B cell (primary cell): Measurements from ENCODE around the gene BTBD18. TPM values are rescaled to one million over a fixed set of nuclear protein-coding genes. Genes with fewer than 3 reads are reported as not detected.

Experiments
- ATAC-seq: fragments of 200-7000 bp; cut with Tn5 transposase; one replicate; pipeline ENCODE4 v1.10.0; 2021; ENCODE audit warnings: low read depth, mild to moderate bottlenecking, moderate number of reproducible peaks, moderate library complexity
- CTCF ChIA-PET: fragments of 350-600 bp; sonication (Branson Sonifier 250); formaldehyde crosslinking; loops from one replicate; lab custom pipeline; 2021; ENCODE audit warnings: antibody characterized with exemption, inconsistent platforms; lab: Charles Lee
- POLR2A ChIA-PET: fragments of 350-600 bp; sonication (Branson Sonifier 250); formaldehyde crosslinking; loops from one replicate; lab custom pipeline; 2021; ENCODE audit warnings: antibody characterized with exemption; lab: Charles Lee
- DNase-seq: peaks from one replicate; pipeline ENCODE4 v3.0.0; 2013
- H2AFZ ChIP-seq: 2 replicates; pipeline ENCODE4 v1.6.1; 2012; ENCODE audit warnings: mild to moderate bottlenecking, low read depth, low read length; ENCODE audit not compliant: insufficient read depth, poor library complexity, severe bottlenecking
- H3K27ac ChIP-seq, 2 donors: 1 replicate in 1 of 2; 2 replicates in 1 of 2; pipeline ENCODE4 v1.5.1; 2012 to 2013; ENCODE audit warnings: low read length in 2 of 2, mild to moderate bottlenecking in 2 of 2, moderate library complexity in 1 of 2
- H3K27me3 ChIP-seq, 4 experiments: fragments of 200-600 bp in 1 of 4; sonication (generic) in 1 of 4; replicated peaks in 1 of 4; 1 replicate in 2 of 4; 2 replicates in 2 of 4; pipeline versions ENCODE4 v1.6.1 to v1.7.0; 2013 to 2016; ENCODE audit warnings: low read length in 3 of 4, mild to moderate bottlenecking in 2 of 4, mixed read lengths in 1 of 4, moderate library complexity in 1 of 4; ENCODE audit not compliant: insufficient read depth in 4 of 4, control insufficient read depth in 3 of 4; ENCODE audit errors: control extremely low read depth in 1 of 4
- H3K36me3 ChIP-seq, 2 experiments: replicated peaks in 1 of 2; 1 replicate in 1 of 2; 2 replicates in 1 of 2; pipeline versions ENCODE4 v1.6.1 to v1.7.1; 2013; ENCODE audit warnings: low read length in 1 of 2; ENCODE audit not compliant: insufficient read depth in 2 of 2, control insufficient read depth in 1 of 2; ENCODE audit errors: control extremely low read depth in 1 of 2, extremely low read depth in 1 of 2
- H3K4me1 ChIP-seq, 2 donors: fragments of 200-600 bp in 1 of 2; sonication (generic) in 1 of 2; 1 replicate in 1 of 2; 2 replicates in 1 of 2; pipeline versions ENCODE4 v1.5.1 to v1.6.1; 2013 to 2017; ENCODE audit warnings: low read length in 2 of 2; ENCODE audit not compliant: control insufficient read depth in 2 of 2, insufficient read depth in 2 of 2
- H3K4me2 ChIP-seq: replicated peaks from 2 replicates; pipeline ENCODE3; 2012; ENCODE audit warnings: mild to moderate bottlenecking, low read depth, low read length; ENCODE audit not compliant: poor library complexity, severe bottlenecking
- H3K4me3 ChIP-seq, 5 experiments: fragments of 200-600 bp in 1 of 5; sonication (generic) in 1 of 5; 1 replicate in 3 of 5; 2 replicates in 2 of 5; pipeline versions ENCODE4 v1.5.1 to v1.7.0; 2011 to 2016; ENCODE audit warnings: low read length in 4 of 5, mild to moderate bottlenecking in 4 of 5, low read depth in 2 of 5, control low read depth in 1 of 5, moderate library complexity in 1 of 5; ENCODE audit not compliant: insufficient read depth in 1 of 5; ENCODE audit errors: control extremely low read depth in 1 of 5, extremely low read depth in 1 of 5
- H3K79me2 ChIP-seq: fragments of 200-600 bp; sonication (generic); one replicate; pipeline ENCODE4 v1.6.0; 2016; ENCODE audit warnings: low read length; ENCODE audit not compliant: control insufficient read depth, insufficient read depth
- H3K9ac ChIP-seq: fragments of 200-600 bp; sonication (generic); 2 replicates; pipeline ENCODE4 v1.6.1; 2017; ENCODE audit warnings: mild to moderate bottlenecking, low read length, moderate library complexity
- H3K9me3 ChIP-seq, 3 donors: one replicate each; pipeline versions ENCODE4 v1.6.1 to v1.7.1; 2013; ENCODE audit warnings: low read length in 2 of 3; ENCODE audit not compliant: control insufficient read depth in 2 of 3, insufficient read depth in 1 of 3; ENCODE audit errors: control extremely low read depth in 1 of 3
- H4K20me1 ChIP-seq: 2 replicates; pipeline ENCODE4 v1.6.0; 2012; ENCODE audit warnings: mild to moderate bottlenecking, low read length; ENCODE audit not compliant: insufficient read depth, control insufficient read depth, poor library complexity, severe bottlenecking
- H3K27ac Mint-ChIP-seq: one replicate; pipeline ENCODE4 v1.8.0; 2021; ENCODE audit warnings: mixed read lengths
- H3K27me3 Mint-ChIP-seq: one replicate; pipeline ENCODE4 v1.8.0; 2021; ENCODE audit warnings: mixed read lengths
- H3K4me1 Mint-ChIP-seq: one replicate; pipeline ENCODE4 v1.8.0; 2021; ENCODE audit warnings: mixed read lengths
- H3K4me3 Mint-ChIP-seq: one replicate; pipeline ENCODE4 v1.8.0; 2021; ENCODE audit warnings: mixed read lengths
- H3K9me3 Mint-ChIP-seq: one replicate; pipeline ENCODE4 v1.8.0; 2022; ENCODE audit warnings: mixed read lengths; ENCODE audit not compliant: insufficient read depth
- EZH2 ChIP-seq: IDR thresholded peaks from 2 replicates; pipeline ENCODE4 v1.6.1; 2012; ENCODE audit warnings: borderline replicate concordance, low read depth, mild to moderate bottlenecking, moderate library complexity, low read length; ENCODE audit not compliant: insufficient read depth, poor library complexity, severe bottlenecking
- WGBS: methylation state at CpG from one replicate; pipeline ENCODE4 v1.1.5; 2013; ENCODE audit warnings: missing lambda C conversion rate; ENCODE audit not compliant: insufficient coverage; 5-methylcytosine and 5-hydroxymethylcytosine counted together
- intact Hi-C: fragments of 100-400 bp; cut with micrococcal nuclease; formaldehyde crosslinking; loops from one replicate; pipeline ENCODE4 v1.10.0; 2022
- polyA plus RNA-seq: library from polyadenylated mRNA; depleted of rRNA; stranded (reverse); fragments of >200 nt; gene quantifications from 2 replicates; pipeline ENCODE4 v1.2.3, GENCODE V29; 2012
- small RNA-seq: library from RNA; depleted of rRNA; stranded (forward); fragments of <200 nt; gene quantifications from one replicate; pipeline ENCODE3, GENCODE V24; 2012; ENCODE audit warnings: low replicate concordance, low read depth; ENCODE audit not compliant: insufficient read length
- total RNA-seq, 2 donors: library from RNA; stranded (reverse); fragments of 120-200 nt in 1 of 2; gene quantifications; 1 replicate in 1 of 2; 2 replicates in 1 of 2; pipeline versions ENCODE4 v1.2.3 to v1.2.4, GENCODE V29; 2013 to 2022
- TF ChIP-seq, protein P1 (sequence below): fragments of 200-600 bp; IDR thresholded peaks from one replicate; pipeline ENCODE4 v1.8.0; 2022; ENCODE audit warnings: antibody characterized with exemption, mild to moderate bottlenecking

Gene BTBD18
- total and polyA plus RNA-seq, 2 donors (not counting 1 experiment from before 2014, with no cell fraction given): not detected

DNA sequence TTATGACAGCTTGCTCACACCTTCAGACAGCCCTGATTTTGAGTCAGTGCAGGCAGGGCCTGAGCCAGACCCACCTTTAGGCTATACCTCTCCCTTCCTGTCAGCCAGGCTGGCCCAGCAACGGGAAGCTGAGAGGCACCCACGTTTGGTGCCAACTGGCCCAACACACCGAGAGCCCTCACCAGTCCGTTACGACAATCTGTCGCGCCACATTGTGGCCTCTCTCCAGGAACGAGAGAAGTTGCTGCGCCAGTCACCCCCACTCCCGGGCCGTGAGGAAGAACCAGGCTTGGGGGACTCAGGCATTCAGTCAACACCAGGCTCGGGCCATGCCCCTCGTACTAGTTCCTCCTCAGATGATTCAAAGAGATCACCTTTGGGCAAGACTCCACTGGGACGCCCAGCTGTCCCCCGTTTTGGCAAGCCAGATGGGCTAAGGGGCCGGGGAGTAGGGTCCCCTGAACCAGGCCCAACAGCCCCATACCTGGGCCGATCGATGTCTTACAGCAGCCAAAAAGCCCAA is 52.7 kb downstream of the BTBD18 start:
- intact Hi-C loops: no loop called here

More for the DNA sequence above, 52.7 kb downstream of the BTBD18 start:
- Histone ChIP-seq H3K9me3 (no peaks in the 10 kb centered on the region), H3K36me3 (peaks cover 14 to 66% of the 10 kb centered on the region in 2 experiments), H3K9ac (no peak overlapping the region), H2AFZ (no peak overlapping the region), H3K27ac (no peak overlapping the region), H3K4me2 (no peak overlapping the region), H3K4me3 (no peak overlapping the region), H4K20me1 (peaks cover 6% of the 10 kb centered on the region), H3K4me1 (no peaks in the 10 kb centered on the region), H3K79me2 (no peaks in the 10 kb centered on the region), H3K27me3 (no peaks in the 10 kb centered on the region)
- CTCF ChIA-PET: interaction anchor here (0.9 to 1.9 kb wide), 2 partner anchors 101 to 102 kb away, joined by 4 to 7 read pairs; no protein-coding TSS in a partner anchor
- Mint-ChIP-seq H3K9me3 (no peaks in the 10 kb centered on the region), H3K4me3 (no peak overlapping the region), H3K27ac (no peak overlapping the region), H3K27me3 (no peaks in the 10 kb centered on the region), H3K4me1 (no peaks in the 10 kb centered on the region)
- WGBS: 94% methylated on average over 18 of the region's 18 CpGs
- DNase-seq: no peak
- ATAC-seq: no peak
- POLR2A ChIA-PET: no interaction called here
- TF ChIP-seq, protein P1, sequence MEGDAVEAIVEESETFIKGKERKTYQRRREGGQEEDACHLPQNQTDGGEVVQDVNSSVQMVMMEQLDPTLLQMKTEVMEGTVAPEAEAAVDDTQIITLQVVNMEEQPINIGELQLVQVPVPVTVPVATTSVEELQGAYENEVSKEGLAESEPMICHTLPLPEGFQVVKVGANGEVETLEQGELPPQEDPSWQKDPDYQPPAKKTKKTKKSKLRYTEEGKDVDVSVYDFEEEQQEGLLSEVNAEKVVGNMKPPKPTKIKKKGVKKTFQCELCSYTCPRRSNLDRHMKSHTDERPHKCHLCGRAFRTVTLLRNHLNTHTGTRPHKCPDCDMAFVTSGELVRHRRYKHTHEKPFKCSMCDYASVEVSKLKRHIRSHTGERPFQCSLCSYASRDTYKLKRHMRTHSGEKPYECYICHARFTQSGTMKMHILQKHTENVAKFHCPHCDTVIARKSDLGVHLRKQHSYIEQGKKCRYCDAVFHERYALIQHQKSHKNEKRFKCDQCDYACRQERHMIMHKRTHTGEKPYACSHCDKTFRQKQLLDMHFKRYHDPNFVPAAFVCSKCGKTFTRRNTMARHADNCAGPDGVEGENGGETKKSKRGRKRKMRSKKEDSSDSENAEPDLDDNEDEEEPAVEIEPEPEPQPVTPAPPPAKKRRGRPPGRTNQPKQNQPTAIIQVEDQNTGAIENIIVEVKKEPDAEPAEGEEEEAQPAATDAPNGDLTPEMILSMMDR: no peak
- no peak for TF ChIP-seq EZH2

Small RNA genes lying within 50 kb of the gene (small RNA-seq; reads per million reads assigned to genes)
- gene AP001931.1 (not detected), gene TMX2-CTNND1 (not detected)

Other genes starting within 250 kb of the BTBD18 start
- gene SLC43A1, start 236.1 kb downstream of the BTBD18 start, total RNA-seq: 3.7 and 5.9 TPM in 2 replicates
- gene SLC43A1, start 236.1 kb downstream of the BTBD18 start, polyA plus RNA-seq: 4.8 and 6.4 TPM in 2 replicates
- gene TIMM10, start 221.1 kb downstream of the BTBD18 start, total RNA-seq: 39.6 and 39.8 TPM in 2 replicates
- gene TIMM10, start 221.1 kb downstream of the BTBD18 start, polyA plus RNA-seq: 21.6 and 36.5 TPM in 2 replicates
- gene SMTNL1, start 214.2 kb downstream of the BTBD18 start, total RNA-seq: not detected in 2 replicates
- gene SMTNL1, start 214.2 kb downstream of the BTBD18 start, polyA plus RNA-seq: not detected in 2 replicates
- 66.3 and 70.7 TPM in 2 replicates for gene UBE2L6, start 184.1 kb downstream of the BTBD18 start, total RNA-seq
- gene UBE2L6, start 184.1 kb downstream of the BTBD18 start, polyA plus RNA-seq: 45.6 and 63.5 TPM in 2 replicates
- gene SERPING1, start 154.1 kb downstream of the BTBD18 start, total RNA-seq: not detected in 2 replicates
- gene SERPING1, start 154.1 kb downstream of the BTBD18 start, polyA plus RNA-seq: not detected in 2 replicates
- gene YPEL4, start 101.9 kb downstream of the BTBD18 start, total RNA-seq: 1.1 and 1.9 TPM in 2 replicates
- gene YPEL4, start 101.9 kb downstream of the BTBD18 start, polyA plus RNA-seq: 0.03 and 0.19 TPM in 2 replicates
- 15.5 and 15.8 TPM in 2 replicates for gene CLP1, start 94.1 kb downstream of the BTBD18 start, total RNA-seq
- 6.0 and 9.5 TPM in 2 replicates for gene CLP1, start 94.1 kb downstream of the BTBD18 start, polyA plus RNA-seq
- 53.8 and 56.2 TPM in 2 replicates for gene ZDHHC5, start 83.7 kb downstream of the BTBD18 start, total RNA-seq
- 31.5 and 33.7 TPM in 2 replicates for gene ZDHHC5, start 83.7 kb downstream of the BTBD18 start, polyA plus RNA-seq
- 13.7 and 15.0 TPM in 2 replicates for gene MED19, start 39.6 kb downstream of the BTBD18 start, total RNA-seq
- 9.3 and 10.1 TPM in 2 replicates for gene MED19, start 39.6 kb downstream of the BTBD18 start, polyA plus RNA-seq
- gene TMX2, start 39.2 kb downstream of the BTBD18 start, total RNA-seq: 58.8 and 60.2 TPM in 2 replicates
- gene TMX2, start 39.2 kb downstream of the BTBD18 start, polyA plus RNA-seq: 29.5 and 40.3 TPM in 2 replicates
- gene SELENOH, start 10.3 kb downstream of the BTBD18 start, total RNA-seq: 147 and 153 TPM in 2 replicates
- gene SELENOH, start 10.3 kb downstream of the BTBD18 start, polyA plus RNA-seq: 170 and 196 TPM in 2 replicates
- 54.4 and 59.2 TPM in 2 replicates for gene CTNND1, start 10.0 kb upstream of the BTBD18 start, total RNA-seq
- gene CTNND1, start 10.0 kb upstream of the BTBD18 start, polyA plus RNA-seq: 12.1 and 25.7 TPM in 2 replicates